ENCODE data around the gene SPPL3.

DNA sequence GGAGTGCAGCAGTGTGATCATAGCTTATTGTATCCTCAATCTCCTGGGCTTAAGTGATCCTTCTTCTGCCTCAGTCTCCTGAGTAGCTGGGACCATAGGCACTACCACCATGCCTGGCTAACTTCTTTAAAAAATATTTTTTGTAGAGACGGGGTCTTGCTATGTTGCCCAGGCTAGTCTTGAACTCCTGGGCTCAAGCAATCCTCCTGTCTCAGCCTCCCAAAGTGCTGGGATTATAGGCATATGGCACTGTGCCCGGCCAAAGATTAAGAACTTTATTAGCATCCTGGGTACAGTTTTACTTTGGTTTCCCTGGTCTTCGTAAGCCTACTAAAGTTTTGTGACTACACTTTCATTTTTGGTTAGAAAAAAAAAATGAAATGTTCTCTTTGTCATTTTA is 94.1 kb downstream of the SPPL3 start:
- TF ChIP-seq, protein P1, sequence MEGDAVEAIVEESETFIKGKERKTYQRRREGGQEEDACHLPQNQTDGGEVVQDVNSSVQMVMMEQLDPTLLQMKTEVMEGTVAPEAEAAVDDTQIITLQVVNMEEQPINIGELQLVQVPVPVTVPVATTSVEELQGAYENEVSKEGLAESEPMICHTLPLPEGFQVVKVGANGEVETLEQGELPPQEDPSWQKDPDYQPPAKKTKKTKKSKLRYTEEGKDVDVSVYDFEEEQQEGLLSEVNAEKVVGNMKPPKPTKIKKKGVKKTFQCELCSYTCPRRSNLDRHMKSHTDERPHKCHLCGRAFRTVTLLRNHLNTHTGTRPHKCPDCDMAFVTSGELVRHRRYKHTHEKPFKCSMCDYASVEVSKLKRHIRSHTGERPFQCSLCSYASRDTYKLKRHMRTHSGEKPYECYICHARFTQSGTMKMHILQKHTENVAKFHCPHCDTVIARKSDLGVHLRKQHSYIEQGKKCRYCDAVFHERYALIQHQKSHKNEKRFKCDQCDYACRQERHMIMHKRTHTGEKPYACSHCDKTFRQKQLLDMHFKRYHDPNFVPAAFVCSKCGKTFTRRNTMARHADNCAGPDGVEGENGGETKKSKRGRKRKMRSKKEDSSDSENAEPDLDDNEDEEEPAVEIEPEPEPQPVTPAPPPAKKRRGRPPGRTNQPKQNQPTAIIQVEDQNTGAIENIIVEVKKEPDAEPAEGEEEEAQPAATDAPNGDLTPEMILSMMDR (IDR thresholded peaks at IDR 0.05; ENCODE audit: low read depth, low read length, poor library complexity, severe bottlenecking): no peak
- no peak for TF ChIP-seq EZH2phosphoT487 (IDR thresholded peaks at IDR 0.05; ENCODE audit: borderline replicate concordance, low read length)
